ENCODE measurements around the gene RAB40C.
A peak's percentile ranks its signal among the peaks of the same experiment; 100 is the strongest.

Gene RAB40C

GRCh38 chr16:647173-647902 lies 57.5 kb downstream of the RAB40C start:
- DNase-seq (ENCODE audit: low read depth): no peak
- no peak overlapping the region for H3K4me3 ChIP-seq (ENCODE audit: low read depth, low read length)
- in situ Hi-C loops (cut with HindIII; ENCODE audit: low sequenced_read_pairs): no loop called here
- TF ChIP-seq CTCF (IDR thresholded peaks at IDR 0.05; ENCODE audit: low read depth, low read length, missing control alignments): no peak

- peak overlapping the region; percentile 61 for H3K4me3 ChIP-seq (ENCODE audit: low read depth, low read length)
- DNase-seq (ENCODE audit: low read depth): no peak
- peak; percentile 37 for TF ChIP-seq CTCF (IDR thresholded peaks at IDR 0.05; ENCODE audit: low read depth, low read length, missing control alignments)
- in situ Hi-C loops (cut with HindIII; ENCODE audit: low sequenced_read_pairs): no loop called here
Measured at GRCh38 chr16:648071-648780, 58.4 kb downstream of the RAB40C start.

- DNase-seq (ENCODE audit: low read depth): peak; percentile 62
- in situ Hi-C loops (cut with HindIII; ENCODE audit: low sequenced_read_pairs): no loop called here
- TF ChIP-seq CTCF (IDR thresholded peaks at IDR 0.05; ENCODE audit: low read depth, low read length, missing control alignments): no peak
- peak within 1 kb of the TSS; percentile 61 for H3K4me3 ChIP-seq (ENCODE audit: low read depth, low read length)
Measured at GRCh38 chr16:648781-649589, 59.1 kb downstream of the RAB40C start, which contains the start of gene WDR90. Gene WDR90, plus strand, starts transcription at chr16:649365. Its CDS starts 52 bp downstream, at chr16:649417.

- no peak for TF ChIP-seq CTCF (IDR thresholded peaks at IDR 0.05; ENCODE audit: low read depth, low read length, missing control alignments)
- H3K4me3 ChIP-seq (ENCODE audit: low read depth, low read length): peak overlapping the region; percentile 61
- no peak for DNase-seq (ENCODE audit: low read depth)
- in situ Hi-C loops (cut with HindIII; ENCODE audit: low sequenced_read_pairs): no loop called here
Measured at GRCh38 chr16:649631-650030, 59.8 kb downstream of the RAB40C start.

- no peak overlapping the region for H3K4me3 ChIP-seq (ENCODE audit: low read depth, low read length)
- no peak for DNase-seq (ENCODE audit: low read depth)
- in situ Hi-C loops (cut with HindIII; ENCODE audit: low sequenced_read_pairs): no loop called here
- TF ChIP-seq CTCF (IDR thresholded peaks at IDR 0.05; ENCODE audit: low read depth, low read length, missing control alignments): no peak
Measured at GRCh38 chr16:651844-652243, 62.0 kb downstream of the RAB40C start.
